Measurements from ENCODE around the gene STIMATE.

STIMATE gene

DNA sequence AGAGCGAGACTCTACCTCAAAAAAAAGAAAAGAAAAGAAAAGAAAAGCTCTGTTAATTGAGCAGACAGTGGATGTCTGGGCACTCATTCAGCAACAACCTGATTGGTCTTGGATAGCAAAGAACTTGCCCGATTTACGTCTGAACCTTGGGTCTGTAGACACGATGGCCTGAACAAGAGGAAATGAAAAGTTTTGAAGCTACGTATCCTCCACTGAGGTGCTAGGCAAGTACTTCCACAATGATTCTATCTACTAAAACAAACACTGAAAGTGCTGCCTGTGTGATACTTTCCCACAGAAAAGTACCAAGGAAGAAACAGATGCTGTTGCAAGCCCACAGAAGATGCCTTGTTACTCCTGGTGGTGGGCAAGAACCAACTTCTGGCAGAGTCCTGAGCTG lies 40.7 kb downstream of the STIMATE start:
- TF ChIP-seq ZFX (IDR thresholded peaks at IDR 0.05; ENCODE audit: borderline replicate concordance), result no peak
- no peak overlapping the region for H3K27ac ChIP-seq

DNA sequence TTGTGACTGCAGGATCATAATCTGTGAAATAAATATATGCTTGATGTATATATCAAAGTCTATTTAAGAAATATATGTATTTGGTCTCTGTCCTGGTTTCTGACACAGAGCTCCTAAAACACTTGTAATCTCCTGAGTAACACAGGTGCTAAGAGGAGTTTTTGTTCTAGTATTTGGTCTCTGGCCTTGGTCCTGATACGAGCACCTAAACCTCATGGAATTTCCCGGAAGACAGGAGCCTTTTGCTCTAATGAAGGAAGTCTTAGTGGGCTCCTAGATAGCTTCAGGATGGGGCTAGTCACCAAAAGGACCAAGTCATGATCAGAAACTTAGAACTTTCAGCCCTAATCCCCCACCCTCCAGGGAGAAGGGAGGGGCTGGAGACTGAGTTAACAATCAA lies 43.3 kb downstream of the STIMATE start:
- TF ChIP-seq, protein P1, sequence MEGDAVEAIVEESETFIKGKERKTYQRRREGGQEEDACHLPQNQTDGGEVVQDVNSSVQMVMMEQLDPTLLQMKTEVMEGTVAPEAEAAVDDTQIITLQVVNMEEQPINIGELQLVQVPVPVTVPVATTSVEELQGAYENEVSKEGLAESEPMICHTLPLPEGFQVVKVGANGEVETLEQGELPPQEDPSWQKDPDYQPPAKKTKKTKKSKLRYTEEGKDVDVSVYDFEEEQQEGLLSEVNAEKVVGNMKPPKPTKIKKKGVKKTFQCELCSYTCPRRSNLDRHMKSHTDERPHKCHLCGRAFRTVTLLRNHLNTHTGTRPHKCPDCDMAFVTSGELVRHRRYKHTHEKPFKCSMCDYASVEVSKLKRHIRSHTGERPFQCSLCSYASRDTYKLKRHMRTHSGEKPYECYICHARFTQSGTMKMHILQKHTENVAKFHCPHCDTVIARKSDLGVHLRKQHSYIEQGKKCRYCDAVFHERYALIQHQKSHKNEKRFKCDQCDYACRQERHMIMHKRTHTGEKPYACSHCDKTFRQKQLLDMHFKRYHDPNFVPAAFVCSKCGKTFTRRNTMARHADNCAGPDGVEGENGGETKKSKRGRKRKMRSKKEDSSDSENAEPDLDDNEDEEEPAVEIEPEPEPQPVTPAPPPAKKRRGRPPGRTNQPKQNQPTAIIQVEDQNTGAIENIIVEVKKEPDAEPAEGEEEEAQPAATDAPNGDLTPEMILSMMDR (IDR thresholded peaks at IDR 0.05), result no peak
- TF ChIP-seq ZFX (IDR thresholded peaks at IDR 0.05; ENCODE audit: borderline replicate concordance), result no peak
- H3K27ac ChIP-seq, result no peak overlapping the region

DNA sequence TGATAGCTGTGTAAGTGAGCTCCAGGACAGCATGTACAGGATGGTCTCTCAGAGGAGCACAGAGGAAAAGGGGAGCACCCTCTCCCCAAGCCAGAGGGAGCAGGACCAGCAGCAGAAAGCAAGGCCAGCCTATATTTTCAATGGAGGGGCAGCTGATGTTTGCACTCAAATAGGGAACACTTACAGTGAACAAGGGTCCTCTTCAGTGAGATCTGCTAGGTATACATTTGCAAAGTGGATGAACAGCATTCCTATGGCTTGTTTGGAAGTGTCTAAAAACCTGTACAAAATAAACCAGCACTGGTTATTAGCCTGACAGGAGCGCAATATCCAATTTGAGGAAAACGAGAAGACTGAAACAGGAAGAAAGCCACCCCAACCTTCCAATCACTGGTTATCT lies 44.9 kb downstream of the STIMATE start:
- H3K27ac ChIP-seq, result no peak overlapping the region
- TF ChIP-seq ZFX (IDR thresholded peaks at IDR 0.05; ENCODE audit: borderline replicate concordance), result no peak
- TF ChIP-seq, protein P1 (IDR thresholded peaks at IDR 0.05), result no peak

- TF ChIP-seq ZFX (IDR thresholded peaks at IDR 0.05; ENCODE audit: borderline replicate concordance), result no peak
- TF ChIP-seq, protein P1 (IDR thresholded peaks at IDR 0.05), result peak; percentile 68
- H3K27ac ChIP-seq, result no peak overlapping the region
Measured at GRCh38 chr3:52851348-52851747, 46.0 kb downstream of the STIMATE start.

DNA sequence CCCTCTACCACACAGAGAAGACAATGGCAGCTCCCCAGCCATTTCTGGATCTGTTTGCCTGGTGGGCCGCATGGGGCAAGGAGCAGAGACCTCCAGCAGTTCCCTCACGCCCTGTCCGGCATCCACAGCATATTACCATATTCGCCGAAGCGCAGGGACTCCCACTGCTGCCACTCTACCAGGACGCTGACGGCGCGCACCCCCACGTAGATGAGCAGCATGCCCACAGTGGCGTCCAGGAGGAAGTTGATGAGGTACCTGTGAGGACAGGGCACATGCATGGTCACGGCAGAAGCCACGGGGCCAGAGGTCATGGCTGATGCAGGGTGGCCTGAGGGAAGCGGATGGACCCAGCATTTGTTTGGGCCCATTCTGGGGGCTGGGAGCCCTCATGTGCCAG lies 47.7 kb downstream of the STIMATE start:
- no peak overlapping the region for H3K27ac ChIP-seq
- TF ChIP-seq, protein P1 (IDR thresholded peaks at IDR 0.05), result no peak
- no peak for TF ChIP-seq ZFX (IDR thresholded peaks at IDR 0.05; ENCODE audit: borderline replicate concordance)

- TF ChIP-seq ZFX (IDR thresholded peaks at IDR 0.05; ENCODE audit: borderline replicate concordance), result no peak
- TF ChIP-seq, protein P1 (IDR thresholded peaks at IDR 0.05), result no peak
- no peak overlapping the region for H3K27ac ChIP-seq
Measured at GRCh38 chr3:52848617-52849016, 48.7 kb downstream of the STIMATE start.

DNA sequence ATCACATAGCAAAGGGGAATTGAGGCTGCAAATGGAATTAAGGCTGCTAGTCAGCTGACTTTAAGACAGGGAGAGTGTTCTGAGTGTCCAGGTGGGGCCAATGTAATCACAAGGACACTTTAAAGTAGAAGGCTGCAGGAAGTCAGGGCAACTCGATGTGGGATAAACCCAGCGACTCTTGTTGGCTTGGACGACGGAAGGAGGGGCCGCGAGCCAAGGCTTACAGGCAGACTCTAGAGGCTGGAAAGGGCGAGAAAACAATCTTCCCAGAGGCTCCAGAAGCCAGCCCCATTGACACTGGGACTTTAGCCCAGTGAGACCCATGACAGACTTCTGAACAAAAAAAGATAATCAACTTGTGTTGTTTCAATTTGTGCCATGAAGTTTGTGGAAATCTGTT lies 49.6 kb downstream of the STIMATE start:
- H3K27ac ChIP-seq, result no peak overlapping the region
- TF ChIP-seq, protein P1 (IDR thresholded peaks at IDR 0.05), result no peak
- no peak for TF ChIP-seq ZFX (IDR thresholded peaks at IDR 0.05; ENCODE audit: borderline replicate concordance)

- TF ChIP-seq, protein P1 (IDR thresholded peaks at IDR 0.05), result no peak
- TF ChIP-seq ZFX (IDR thresholded peaks at IDR 0.05; ENCODE audit: borderline replicate concordance), result no peak
- H3K27ac ChIP-seq, result no peak overlapping the region
Measured at GRCh38 chr3:52847241-52847640, 50.1 kb downstream of the STIMATE start.

All from 22Rv1 (cell line).